CD8-positive, alpha-beta memory T cell (primary cell): ENCODE data around the gene TRAK1. TPM values are rescaled to one million over a fixed set of nuclear protein-coding genes. Genes with fewer than 3 reads are reported as not detected.

Experiments
- CTCF ChIA-PET: fragments of 350-600 bp; sonication (Branson Sonifier 250); formaldehyde crosslinking; loops from one replicate; lab custom pipeline; 2021; ENCODE audit warnings: antibody characterized with exemption; lab: Charles Lee
- POLR2A ChIA-PET: fragments of 350-600 bp; sonication (Branson Sonifier 250); formaldehyde crosslinking; loops from one replicate; lab custom pipeline; 2021; ENCODE audit warnings: antibody characterized with exemption; lab: Charles Lee
- DNase-seq, 5 donors: peaks; one replicate each; pipeline versions ENCODE4 v3.0.0 to v3.0.0-alpha.2; 2020 to 2022; ENCODE audit warnings: mixed read lengths in 1 of 5
- H3K27ac ChIP-seq: one replicate; pipeline ENCODE4 v1.7.0; 2013; ENCODE audit warnings: low read depth, mild to moderate bottlenecking, low read length, moderate library complexity
- H3K27me3 ChIP-seq: 2 replicates; pipeline ENCODE4 v1.7.0; 2013; ENCODE audit warnings: low read length, mild to moderate bottlenecking; ENCODE audit not compliant: insufficient read depth, poor library complexity, severe bottlenecking
- H3K36me3 ChIP-seq: 2 replicates; pipeline ENCODE4 v1.7.0; 2013; ENCODE audit warnings: mild to moderate bottlenecking, low read length, moderate library complexity; ENCODE audit not compliant: insufficient read depth
- H3K4me1 ChIP-seq: 2 replicates; pipeline ENCODE4 v1.7.0; 2013; ENCODE audit warnings: mild to moderate bottlenecking, low read length, moderate library complexity; ENCODE audit not compliant: insufficient read depth
- H3K4me3 ChIP-seq: 2 replicates; pipeline ENCODE4 v1.7.0; 2013; ENCODE audit warnings: mild to moderate bottlenecking, low read length
- H3K9me3 ChIP-seq: 2 replicates; pipeline ENCODE4 v1.7.0; 2013; ENCODE audit warnings: mild to moderate bottlenecking, low read length
- H3K27ac Mint-ChIP-seq, 8 donors: one replicate each; pipeline ENCODE4 v1.8.0; 2020 to 2021; ENCODE audit warnings: mixed read lengths in 8 of 8, mild to moderate bottlenecking in 6 of 8, inconsistent platforms in 3 of 8, moderate library complexity in 3 of 8
- H3K27me3 Mint-ChIP-seq, 2 donors: one replicate each; pipeline ENCODE4 v1.8.0; 2020 to 2021; ENCODE audit warnings: mixed read lengths in 2 of 2, mild to moderate bottlenecking in 1 of 2, moderate library complexity in 1 of 2
- H3K36me3 Mint-ChIP-seq, 3 donors: one replicate each; pipeline ENCODE4 v1.8.0; 2020 to 2021; ENCODE audit warnings: mixed read lengths in 3 of 3, inconsistent platforms in 1 of 3, mild to moderate bottlenecking in 1 of 3
- H3K4me1 Mint-ChIP-seq, 3 donors: one replicate each; pipeline ENCODE4 v1.8.0; 2020 to 2021; ENCODE audit warnings: mixed read lengths in 3 of 3, inconsistent platforms in 1 of 3, mild to moderate bottlenecking in 1 of 3
- H3K4me3 Mint-ChIP-seq, 7 donors: one replicate each; pipeline ENCODE4 v1.8.0; 2020 to 2021; ENCODE audit warnings: mixed read lengths in 7 of 7, mild to moderate bottlenecking in 6 of 7, moderate library complexity in 4 of 7, inconsistent platforms in 2 of 7
- H3K9me3 Mint-ChIP-seq, 5 donors: one replicate each; pipeline ENCODE4 v1.8.0; 2020 to 2022; ENCODE audit warnings: mixed read lengths in 5 of 5, mild to moderate bottlenecking in 3 of 5, moderate library complexity in 2 of 5, inconsistent platforms in 1 of 5
- polyA plus RNA-seq: library from polyadenylated mRNA; unstranded; fragments of 300-500 nt; fragmentation: Illumina TruSeq; gene quantifications from one replicate; pipeline ENCODE4 v1.2.3, GENCODE V29; 2021
- total RNA-seq, 2 experiments: library from RNA; stranded (reverse); gene quantifications; one replicate each; pipeline ENCODE4 v1.2.3, GENCODE V29; 2021

TRAK1 gene
- total and polyA plus RNA-seq, 3 experiments from 2014 or later, result 10.4 to 20.0 (median 19.7) TPM

GRCh38 chr3:42220436-42221121 lies 129.4 kb downstream of the TRAK1 start:
- Mint-ChIP-seq H3K9me3 (no peaks in the 10 kb centered on the region), H3K4me3 (no peak overlapping the region), H3K27me3 (peaks cover 0 to 2% of the 10 kb centered on the region in 2 donors), H3K36me3 (peaks cover 17 to 65% (median 26%) of the 10 kb centered on the region in 3 donors), H3K27ac (peak overlapping the region in 1 of 8 donors; percentile 32), H3K4me1 (peaks cover 24 to 25% (median 25%) of the 10 kb centered on the region in 3 donors)
- H3K27me3 ChIP-seq, result no peaks in the 10 kb centered on the region
- no peaks in the 10 kb centered on the region for H3K36me3 ChIP-seq
- CTCF ChIA-PET, result interaction anchor here (1.2 kb wide), 1 partner anchor 29 kb away, joined by 3 read pairs; no protein-coding TSS in a partner anchor
- no peak for DNase-seq
- no peak overlapping the region for H3K27ac ChIP-seq
- H3K9me3 ChIP-seq, result no peaks in the 10 kb centered on the region
- no peak overlapping the region for H3K4me3 ChIP-seq
- H3K4me1 ChIP-seq, result peaks cover 23% of the 10 kb centered on the region
- POLR2A ChIA-PET, result no interaction called here

DNA sequence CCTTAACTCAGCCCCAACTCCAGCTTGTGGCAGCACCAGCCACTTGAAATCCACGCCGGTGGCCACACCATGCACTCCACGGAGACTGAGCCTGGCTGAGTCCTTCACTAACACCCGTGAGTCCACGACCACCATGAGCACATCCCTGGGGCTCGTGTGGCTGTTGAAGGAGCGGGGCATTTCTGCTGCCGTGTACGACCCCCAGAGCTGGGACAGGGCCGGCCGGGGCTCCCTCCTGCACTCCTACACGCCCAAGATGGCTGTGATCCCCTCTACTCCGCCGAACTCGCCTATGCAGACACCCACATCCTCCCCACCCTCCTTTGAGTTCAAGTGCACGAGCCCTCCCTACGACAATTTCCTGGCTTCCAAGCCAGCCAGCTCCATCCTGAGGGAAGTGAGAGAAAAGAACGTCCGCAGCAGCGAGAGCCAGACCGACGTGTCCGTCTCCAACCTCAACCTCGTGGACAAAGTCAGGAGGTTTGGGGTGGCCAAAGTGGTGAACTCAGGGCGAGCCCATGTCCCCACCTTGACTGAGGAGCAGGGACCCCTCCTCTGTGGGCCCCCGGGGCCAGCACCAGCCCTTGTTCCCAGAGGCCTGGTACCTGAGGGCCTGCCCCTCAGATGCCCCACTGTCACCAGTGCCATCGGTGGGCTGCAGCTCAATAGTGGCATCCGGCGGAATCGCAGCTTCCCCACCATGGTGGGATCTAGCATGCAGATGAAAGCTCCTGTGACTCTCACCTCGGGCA lies 132.0 kb downstream of the TRAK1 start:
- no peak overlapping the region for H3K4me3 ChIP-seq
- no peaks in the 10 kb centered on the region for H3K9me3 ChIP-seq
- no peak overlapping the region for H3K27ac Mint-ChIP-seq
- peaks cover 0 to 2% of the 10 kb centered on the region in 2 donors for H3K27me3 Mint-ChIP-seq
- H3K36me3 Mint-ChIP-seq, result peaks cover 17 to 61% (median 31%) of the 10 kb centered on the region in 3 donors
- H3K4me1 ChIP-seq, result no peaks in the 10 kb centered on the region
- H3K4me3 Mint-ChIP-seq, result no peak overlapping the region
- ChIA-PET CTCF (no interaction called here), POLR2A (no interaction called here)
- no peaks in the 10 kb centered on the region for H3K27me3 ChIP-seq
- no peak overlapping the region for H3K27ac ChIP-seq
- H3K36me3 ChIP-seq, result no peaks in the 10 kb centered on the region
- H3K4me1 Mint-ChIP-seq, result peaks cover 0 to 10% (median 3%) of the 10 kb centered on the region in 3 donors
- DNase-seq, result no peak
- H3K9me3 Mint-ChIP-seq, result no peaks in the 10 kb centered on the region

DNA sequence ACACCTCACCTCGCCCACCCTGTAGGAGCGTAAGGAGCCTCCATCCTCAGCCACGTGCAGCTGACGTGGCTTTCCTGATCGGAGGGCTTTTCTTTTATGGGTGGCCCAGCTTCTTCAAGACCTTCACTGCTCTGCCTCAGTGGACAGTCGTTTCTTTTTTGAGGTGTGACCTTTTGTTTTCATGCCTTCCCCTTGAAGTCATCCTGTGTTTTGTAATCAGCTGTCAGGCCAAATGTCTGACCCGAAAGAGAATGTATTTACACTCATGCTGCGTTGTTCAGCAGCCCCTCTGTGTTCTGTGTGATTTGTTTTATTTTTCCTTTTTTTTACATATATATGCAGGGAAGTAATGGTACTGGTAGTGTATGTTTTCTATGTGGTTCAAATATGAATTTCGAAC lies 133.0 kb downstream of the TRAK1 start:
- no peak for DNase-seq
- Mint-ChIP-seq H3K9me3 (no peaks in the 10 kb centered on the region), H3K4me3 (no peak overlapping the region), H3K36me3 (peaks cover 17 to 58% (median 31%) of the 10 kb centered on the region in 3 donors), H3K27ac (peak overlapping the region in 1 of 8 donors; percentile 41), H3K4me1 (peaks cover 0 to 10% (median 3%) of the 10 kb centered on the region in 3 donors), H3K27me3 (peaks cover 0 to 2% of the 10 kb centered on the region in 2 donors)
- Histone ChIP-seq H3K27ac (no peak overlapping the region), H3K27me3 (no peaks in the 10 kb centered on the region), H3K4me1 (no peaks in the 10 kb centered on the region), H3K4me3 (no peak overlapping the region), H3K36me3 (no peaks in the 10 kb centered on the region), H3K9me3 (no peaks in the 10 kb centered on the region)
- ChIA-PET CTCF (no interaction called here), POLR2A (no interaction called here)

GRCh38 chr3:42224658-42225421 lies 133.7 kb downstream of the TRAK1 start:
- Histone ChIP-seq H3K4me1 (no peaks in the 10 kb centered on the region), H3K4me3 (no peak overlapping the region), H3K9me3 (no peaks in the 10 kb centered on the region), H3K27me3 (no peaks in the 10 kb centered on the region), H3K27ac (no peak overlapping the region), H3K36me3 (no peaks in the 10 kb centered on the region)
- H3K27ac Mint-ChIP-seq, result no peak overlapping the region
- CTCF ChIA-PET, result no interaction called here
- peaks cover 0 to 10% (median 3%) of the 10 kb centered on the region in 3 donors for H3K4me1 Mint-ChIP-seq
- H3K4me3 Mint-ChIP-seq, result no peak overlapping the region
- POLR2A ChIA-PET, result no interaction called here
- H3K27me3 Mint-ChIP-seq, result peaks cover 2% of the 10 kb centered on the region in 2 donors
- no peaks in the 10 kb centered on the region for H3K9me3 Mint-ChIP-seq
- no peak for DNase-seq
- H3K36me3 Mint-ChIP-seq, result peaks cover 17 to 55% (median 31%) of the 10 kb centered on the region in 3 donors

- Histone ChIP-seq H3K4me3 (no peak overlapping the region), H3K4me1 (no peaks in the 10 kb centered on the region), H3K27me3 (no peaks in the 10 kb centered on the region), H3K9me3 (no peaks in the 10 kb centered on the region), H3K27ac (no peak overlapping the region), H3K36me3 (no peaks in the 10 kb centered on the region)
- H3K4me1 Mint-ChIP-seq, result peaks cover 0 to 10% (median 3%) of the 10 kb centered on the region in 3 donors
- no peak overlapping the region for H3K4me3 Mint-ChIP-seq
- ChIA-PET POLR2A (no interaction called here), CTCF (no interaction called here)
- peaks cover 15 to 46% (median 26%) of the 10 kb centered on the region in 3 donors for H3K36me3 Mint-ChIP-seq
- peak overlapping the region in 1 of 8 donors; percentile 44 for H3K27ac Mint-ChIP-seq
- H3K27me3 Mint-ChIP-seq, result peaks cover 4 to 7% of the 10 kb centered on the region in 2 donors
- no peaks in the 10 kb centered on the region for H3K9me3 Mint-ChIP-seq
- DNase-seq, result no peak
These were observed 134.6 kb downstream of the TRAK1 start for GRCh38 chr3:42225486-42226363.

DNA sequence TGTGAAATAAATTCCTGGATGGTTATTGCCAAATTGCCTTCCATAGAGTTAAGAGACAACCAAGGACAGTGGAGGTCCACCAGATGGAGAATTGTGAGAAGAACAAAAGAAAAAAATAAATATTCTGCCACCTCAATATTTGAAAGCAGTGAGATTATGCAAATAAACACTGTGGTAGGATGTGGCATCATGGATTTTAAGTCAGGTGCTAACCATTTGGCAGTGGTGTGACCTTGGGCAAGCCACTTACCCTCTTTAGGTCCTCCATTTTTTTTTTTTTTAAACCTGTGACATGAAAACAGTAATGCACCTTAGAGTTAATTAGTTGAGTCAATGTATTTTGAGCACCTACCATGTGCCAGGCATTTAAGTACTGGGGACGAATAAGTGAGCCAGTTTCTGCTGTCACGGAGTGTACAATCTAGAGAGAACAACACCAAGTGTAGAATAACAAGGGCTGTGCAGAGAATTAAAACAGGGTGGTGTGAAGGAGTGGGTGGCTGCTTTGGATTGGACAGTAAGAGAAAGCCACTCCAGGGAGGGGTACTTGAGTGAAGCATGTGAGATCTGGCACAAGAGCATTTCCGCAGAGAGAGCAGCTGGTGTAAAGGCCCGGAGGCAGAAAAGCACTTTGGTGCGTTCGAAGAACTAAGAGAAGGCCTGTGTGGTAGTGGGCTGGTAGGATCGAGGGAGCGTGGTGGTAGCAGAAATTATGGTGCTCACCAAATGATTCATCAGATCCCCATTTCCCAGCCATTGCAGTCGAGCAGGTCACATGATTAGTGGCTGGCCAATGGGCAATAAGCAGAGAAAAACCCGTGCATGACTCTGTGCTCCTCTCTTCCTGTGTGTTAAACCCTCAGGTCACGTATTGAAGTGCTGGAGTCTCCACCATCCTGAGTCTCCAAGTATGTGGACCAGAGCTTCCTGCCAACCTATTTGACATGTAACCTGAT lies 135.6 kb downstream of the TRAK1 start:
- Mint-ChIP-seq H3K4me3 (no peak overlapping the region), H3K36me3 (peaks cover 15 to 36% (median 21%) of the 10 kb centered on the region in 3 donors), H3K9me3 (no peaks in the 10 kb centered on the region), H3K27ac (peak overlapping the region in 2 of 8 donors; percentile 21 to 76), H3K27me3 (peaks cover 8 to 14% of the 10 kb centered on the region in 2 donors), H3K4me1 (peaks cover 0 to 10% (median 3%) of the 10 kb centered on the region in 3 donors)
- Histone ChIP-seq H3K27me3 (no peaks in the 10 kb centered on the region), H3K9me3 (no peaks in the 10 kb centered on the region), H3K4me3 (no peak overlapping the region), H3K36me3 (no peaks in the 10 kb centered on the region), H3K27ac (no peak overlapping the region), H3K4me1 (no peaks in the 10 kb centered on the region)
- no peak for DNase-seq
- ChIA-PET POLR2A (no interaction called here), CTCF (no interaction called here)
